B cell (primary cell): ENCODE results near the gene SLC15A3. TPM values are rescaled to one million over a fixed set of nuclear protein-coding genes. Genes with fewer than 3 reads are reported as not detected.

ENCODE experiments used
- ATAC-seq: fragments of 200-7000 bp; cut with Tn5 transposase; one replicate; pipeline ENCODE4 v1.10.0; 2021; ENCODE audit warnings: low read depth, mild to moderate bottlenecking, moderate number of reproducible peaks, moderate library complexity
- CTCF ChIA-PET: fragments of 350-600 bp; sonication (Branson Sonifier 250); formaldehyde crosslinking; loops from one replicate; lab custom pipeline; 2021; ENCODE audit warnings: antibody characterized with exemption, inconsistent platforms; lab: Charles Lee
- POLR2A ChIA-PET: fragments of 350-600 bp; sonication (Branson Sonifier 250); formaldehyde crosslinking; loops from one replicate; lab custom pipeline; 2021; ENCODE audit warnings: antibody characterized with exemption; lab: Charles Lee
- DNase-seq: peaks from one replicate; pipeline ENCODE4 v3.0.0; 2013
- H2AFZ ChIP-seq: 2 replicates; pipeline ENCODE4 v1.6.1; 2012; ENCODE audit warnings: mild to moderate bottlenecking, low read depth, low read length; ENCODE audit not compliant: insufficient read depth, poor library complexity, severe bottlenecking
- H3K27ac ChIP-seq, 2 donors: 1 replicate in 1 of 2; 2 replicates in 1 of 2; pipeline ENCODE4 v1.5.1; 2012 to 2013; ENCODE audit warnings: low read length in 2 of 2, mild to moderate bottlenecking in 2 of 2, moderate library complexity in 1 of 2
- H3K27me3 ChIP-seq, 4 experiments: fragments of 200-600 bp in 1 of 4; sonication (generic) in 1 of 4; replicated peaks in 1 of 4; 1 replicate in 2 of 4; 2 replicates in 2 of 4; pipeline versions ENCODE4 v1.6.1 to v1.7.0; 2013 to 2016; ENCODE audit warnings: low read length in 3 of 4, mild to moderate bottlenecking in 2 of 4, mixed read lengths in 1 of 4, moderate library complexity in 1 of 4; ENCODE audit not compliant: insufficient read depth in 4 of 4, control insufficient read depth in 3 of 4; ENCODE audit errors: control extremely low read depth in 1 of 4
- H3K36me3 ChIP-seq, 2 experiments: replicated peaks in 1 of 2; 1 replicate in 1 of 2; 2 replicates in 1 of 2; pipeline versions ENCODE4 v1.6.1 to v1.7.1; 2013; ENCODE audit warnings: low read length in 1 of 2; ENCODE audit not compliant: insufficient read depth in 2 of 2, control insufficient read depth in 1 of 2; ENCODE audit errors: control extremely low read depth in 1 of 2, extremely low read depth in 1 of 2
- H3K4me1 ChIP-seq, 2 donors: fragments of 200-600 bp in 1 of 2; sonication (generic) in 1 of 2; 1 replicate in 1 of 2; 2 replicates in 1 of 2; pipeline versions ENCODE4 v1.5.1 to v1.6.1; 2013 to 2017; ENCODE audit warnings: low read length in 2 of 2; ENCODE audit not compliant: control insufficient read depth in 2 of 2, insufficient read depth in 2 of 2
- H3K4me2 ChIP-seq: replicated peaks from 2 replicates; pipeline ENCODE3; 2012; ENCODE audit warnings: mild to moderate bottlenecking, low read depth, low read length; ENCODE audit not compliant: poor library complexity, severe bottlenecking
- H3K4me3 ChIP-seq, 5 experiments: fragments of 200-600 bp in 1 of 5; sonication (generic) in 1 of 5; 1 replicate in 3 of 5; 2 replicates in 2 of 5; pipeline versions ENCODE4 v1.5.1 to v1.7.0; 2011 to 2016; ENCODE audit warnings: low read length in 4 of 5, mild to moderate bottlenecking in 4 of 5, low read depth in 2 of 5, control low read depth in 1 of 5, moderate library complexity in 1 of 5; ENCODE audit not compliant: insufficient read depth in 1 of 5; ENCODE audit errors: control extremely low read depth in 1 of 5, extremely low read depth in 1 of 5
- H3K79me2 ChIP-seq: fragments of 200-600 bp; sonication (generic); one replicate; pipeline ENCODE4 v1.6.0; 2016; ENCODE audit warnings: low read length; ENCODE audit not compliant: control insufficient read depth, insufficient read depth
- H3K9ac ChIP-seq: fragments of 200-600 bp; sonication (generic); 2 replicates; pipeline ENCODE4 v1.6.1; 2017; ENCODE audit warnings: mild to moderate bottlenecking, low read length, moderate library complexity
- H3K9me3 ChIP-seq, 3 donors: one replicate each; pipeline versions ENCODE4 v1.6.1 to v1.7.1; 2013; ENCODE audit warnings: low read length in 2 of 3; ENCODE audit not compliant: control insufficient read depth in 2 of 3, insufficient read depth in 1 of 3; ENCODE audit errors: control extremely low read depth in 1 of 3
- H4K20me1 ChIP-seq: 2 replicates; pipeline ENCODE4 v1.6.0; 2012; ENCODE audit warnings: mild to moderate bottlenecking, low read length; ENCODE audit not compliant: insufficient read depth, control insufficient read depth, poor library complexity, severe bottlenecking
- H3K27ac Mint-ChIP-seq: one replicate; pipeline ENCODE4 v1.8.0; 2021; ENCODE audit warnings: mixed read lengths
- H3K27me3 Mint-ChIP-seq: one replicate; pipeline ENCODE4 v1.8.0; 2021; ENCODE audit warnings: mixed read lengths
- H3K4me1 Mint-ChIP-seq: one replicate; pipeline ENCODE4 v1.8.0; 2021; ENCODE audit warnings: mixed read lengths
- H3K4me3 Mint-ChIP-seq: one replicate; pipeline ENCODE4 v1.8.0; 2021; ENCODE audit warnings: mixed read lengths
- H3K9me3 Mint-ChIP-seq: one replicate; pipeline ENCODE4 v1.8.0; 2022; ENCODE audit warnings: mixed read lengths; ENCODE audit not compliant: insufficient read depth
- CTCF ChIP-seq: fragments of 200-600 bp; IDR thresholded peaks from one replicate; pipeline ENCODE4 v1.8.0; 2022; ENCODE audit warnings: antibody characterized with exemption, mild to moderate bottlenecking
- EZH2 ChIP-seq: IDR thresholded peaks from 2 replicates; pipeline ENCODE4 v1.6.1; 2012; ENCODE audit warnings: borderline replicate concordance, low read depth, mild to moderate bottlenecking, moderate library complexity, low read length; ENCODE audit not compliant: insufficient read depth, poor library complexity, severe bottlenecking
- WGBS: methylation state at CpG from one replicate; pipeline ENCODE4 v1.1.5; 2013; ENCODE audit warnings: missing lambda C conversion rate; ENCODE audit not compliant: insufficient coverage; 5-methylcytosine and 5-hydroxymethylcytosine counted together
- intact Hi-C: fragments of 100-400 bp; cut with micrococcal nuclease; formaldehyde crosslinking; loops from one replicate; pipeline ENCODE4 v1.10.0; 2022
- polyA plus RNA-seq: library from polyadenylated mRNA; depleted of rRNA; stranded (reverse); fragments of >200 nt; gene quantifications from 2 replicates; pipeline ENCODE4 v1.2.3, GENCODE V29; 2012
- total RNA-seq, 2 donors: library from RNA; stranded (reverse); fragments of 120-200 nt in 1 of 2; gene quantifications; 1 replicate in 1 of 2; 2 replicates in 1 of 2; pipeline versions ENCODE4 v1.2.3 to v1.2.4, GENCODE V29; 2013 to 2022

Gene SLC15A3
- total and polyA plus RNA-seq, 2 donors (not counting 1 experiment from before 2014, with no cell fraction given) = 61.5 to 91.4 TPM

DNA sequence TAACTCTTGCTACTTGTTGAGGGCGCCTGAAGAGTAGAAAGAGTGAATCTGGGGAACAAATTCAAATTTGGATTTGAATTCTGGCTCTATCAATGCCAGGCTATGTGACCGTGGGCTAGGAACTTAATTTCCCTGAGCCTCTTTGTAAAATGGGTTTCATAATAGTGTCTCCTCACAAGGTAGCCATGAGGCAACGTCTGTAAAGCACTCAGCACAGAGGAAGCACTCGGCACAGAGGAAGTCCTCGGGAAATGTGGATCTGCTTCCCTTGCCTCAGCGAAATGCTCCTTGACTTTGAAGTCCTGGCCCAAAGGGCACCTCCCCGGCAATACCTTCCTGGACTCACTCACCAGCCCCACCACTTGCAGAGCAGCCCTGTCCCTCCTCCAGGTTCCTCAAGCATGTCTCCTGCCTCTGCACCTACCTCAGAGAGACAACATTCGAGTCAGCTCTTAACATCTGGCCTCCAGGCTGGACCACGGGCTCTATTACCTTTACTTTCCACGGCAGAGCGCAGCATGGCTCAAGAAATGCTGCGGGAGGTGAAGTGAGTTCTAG lies 37.2 kb upstream of the SLC15A3 start:
- peak overlapping the region; percentile 62 for H2AFZ ChIP-seq
- no peak overlapping the region for H3K9ac ChIP-seq
- intact Hi-C loops = loop anchor here (5.0 kb wide), 1 partner anchor 33 kb away; no protein-coding TSS in a partner anchor
- no peaks in the 10 kb centered on the region for H3K9me3 Mint-ChIP-seq
- H3K4me2 ChIP-seq = peak overlapping the region; percentile 64
- H4K20me1 ChIP-seq = no peaks in the 10 kb centered on the region
- H3K4me1 ChIP-seq = peaks cover 23 to 38% of the 10 kb centered on the region in 2 donors
- ATAC-seq (peak; percentile 84), DNase-seq (peak; percentile 58)
- no peaks in the 10 kb centered on the region for H3K27me3 ChIP-seq
- H3K4me3 Mint-ChIP-seq = peak overlapping the region; percentile 26
- no peaks in the 10 kb centered on the region for H3K9me3 ChIP-seq
- no peaks in the 10 kb centered on the region for H3K36me3 ChIP-seq
- peaks cover 7% of the 10 kb centered on the region for H3K79me2 ChIP-seq
- H3K4me3 ChIP-seq = no peak overlapping the region
- peak overlapping the region; percentile 42 to 71 for H3K27ac ChIP-seq
- peaks cover 39% of the 10 kb centered on the region for H3K4me1 Mint-ChIP-seq
- ChIA-PET CTCF (interaction anchor here (1.3 to 2.2 kb wide), 2 partner anchors 20 to 140 kb away, joined by 3 to 8 read pairs; no protein-coding TSS in a partner anchor), POLR2A (no interaction called here)
- TF ChIP-seq CTCF = no peak
- no peak for TF ChIP-seq EZH2
- peak overlapping the region; percentile 83 for H3K27ac Mint-ChIP-seq
- peaks cover 4% of the 10 kb centered on the region for H3K27me3 Mint-ChIP-seq
- WGBS = 58% methylated on average over 6 of the region's 12 CpGs

DNA sequence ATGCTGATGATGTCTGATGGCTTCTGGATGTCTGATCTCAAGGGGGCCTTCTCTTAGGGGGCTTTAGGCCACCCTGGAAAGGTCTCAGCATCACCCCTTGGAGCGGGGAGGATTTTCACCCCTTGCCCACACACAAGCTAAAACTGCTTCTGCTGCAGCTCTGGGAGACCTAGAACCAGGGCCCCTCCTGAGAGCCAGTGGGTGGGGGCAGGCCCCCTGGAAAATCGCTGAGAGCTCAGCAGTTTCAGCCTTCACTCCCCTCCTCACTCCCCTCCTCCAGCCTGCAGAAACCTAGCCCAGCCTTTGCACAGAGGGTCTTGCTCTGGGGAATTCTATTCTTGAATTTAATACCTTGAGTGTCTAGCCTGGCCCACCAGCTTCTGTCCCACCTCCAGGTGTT lies 36.7 kb upstream of the SLC15A3 start:
- no peaks in the 10 kb centered on the region for H3K9me3 ChIP-seq
- peaks cover 23 to 42% of the 10 kb centered on the region in 2 donors for H3K4me1 ChIP-seq
- peak overlapping the region; percentile 42 to 71 for H3K27ac ChIP-seq
- peaks cover 7% of the 10 kb centered on the region for H3K79me2 ChIP-seq
- CTCF ChIA-PET = interaction anchor here (1.3 to 2.2 kb wide), 2 partner anchors 19 to 141 kb away, joined by 3 to 8 read pairs; no protein-coding TSS in a partner anchor
- no peaks in the 10 kb centered on the region for H4K20me1 ChIP-seq
- POLR2A ChIA-PET = no interaction called here
- H3K4me3 ChIP-seq = no peak overlapping the region
- H3K4me2 ChIP-seq = peak overlapping the region; percentile 64
- H3K36me3 ChIP-seq = no peaks in the 10 kb centered on the region
- no peak overlapping the region for H3K9ac ChIP-seq
- no peak for ATAC-seq
- H3K9me3 Mint-ChIP-seq = no peaks in the 10 kb centered on the region
- peaks cover 44% of the 10 kb centered on the region for H3K4me1 Mint-ChIP-seq
- TF ChIP-seq CTCF = no peak
- no peak for TF ChIP-seq EZH2
- DNase-seq = no peak
- peak overlapping the region; percentile 83 for H3K27ac Mint-ChIP-seq
- H3K27me3 Mint-ChIP-seq = peaks cover under 1% of the 10 kb centered on the region
- no peaks in the 10 kb centered on the region for H3K27me3 ChIP-seq
- H2AFZ ChIP-seq = peak overlapping the region; percentile 62
- no peak overlapping the region for H3K4me3 Mint-ChIP-seq
- intact Hi-C loops = loop anchor here (5.0 kb wide), 1 partner anchor 34 kb away; no protein-coding TSS in a partner anchor
- 88% methylated on average over 1 of the region's 2 CpGs for WGBS
